CD4-positive, alpha-beta T cell treated with Interleukin-4 for 4 hours (primary cell): ENCODE results near the gene ADIPOR1.
"Not testable (repeated sequence)": the region's sequence is repeated elsewhere in the genome, so short reads cannot be mapped to it uniquely, and the experiment has no call there.

Experiments
- DNase-seq: peaks from one replicate; pipeline ENCODE4 v3.0.0-alpha.2; 2020

The ADIPOR1 gene

DNA sequence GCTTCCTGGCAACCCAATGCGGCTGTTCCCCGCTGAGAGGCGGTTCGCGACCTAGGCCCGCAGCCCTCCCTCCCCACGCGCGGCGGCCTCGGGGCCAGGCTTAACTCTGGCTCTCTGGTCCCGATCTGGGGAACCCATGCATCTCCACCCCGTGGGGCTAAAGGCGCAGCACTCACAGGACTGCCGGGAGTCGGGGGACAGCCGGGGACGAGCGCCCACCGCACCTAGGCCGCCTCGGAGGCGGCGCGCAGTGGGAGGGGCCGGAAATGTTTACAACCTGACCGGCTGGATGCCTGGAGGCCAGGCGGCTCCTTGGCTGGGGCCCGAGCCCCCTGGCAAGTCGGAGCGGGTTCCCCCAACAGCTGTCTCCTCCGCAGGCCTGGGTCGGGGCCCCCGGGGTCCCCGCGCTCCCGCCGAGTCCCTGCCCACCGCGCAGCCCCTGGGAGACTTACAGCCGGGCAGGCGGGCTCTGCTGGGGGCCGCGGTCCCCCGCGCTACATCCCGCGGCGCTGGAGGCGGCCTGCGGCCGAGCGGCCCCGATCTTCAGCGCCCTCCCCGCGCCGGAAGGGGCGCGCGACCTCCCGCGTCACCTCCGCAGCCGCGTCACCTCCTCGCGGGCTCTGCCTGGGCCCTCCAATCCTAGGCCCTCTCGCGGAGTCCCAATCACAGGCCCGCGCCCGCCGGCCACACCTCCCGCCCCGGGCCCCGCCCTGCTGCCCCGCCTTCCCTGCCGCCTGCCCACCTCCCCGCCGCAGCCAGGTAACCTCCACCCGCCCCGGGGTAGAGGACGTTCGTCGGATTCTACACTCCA lies at the start of gene ADIPOR1:
ADIPOR1 (minus strand) TSS at position 580 of the 811 bp plus-strand sequence. CDS start 7,242 bp downstream, outside the sequence.
- DNase-seq = peak; percentile 90

DNA sequence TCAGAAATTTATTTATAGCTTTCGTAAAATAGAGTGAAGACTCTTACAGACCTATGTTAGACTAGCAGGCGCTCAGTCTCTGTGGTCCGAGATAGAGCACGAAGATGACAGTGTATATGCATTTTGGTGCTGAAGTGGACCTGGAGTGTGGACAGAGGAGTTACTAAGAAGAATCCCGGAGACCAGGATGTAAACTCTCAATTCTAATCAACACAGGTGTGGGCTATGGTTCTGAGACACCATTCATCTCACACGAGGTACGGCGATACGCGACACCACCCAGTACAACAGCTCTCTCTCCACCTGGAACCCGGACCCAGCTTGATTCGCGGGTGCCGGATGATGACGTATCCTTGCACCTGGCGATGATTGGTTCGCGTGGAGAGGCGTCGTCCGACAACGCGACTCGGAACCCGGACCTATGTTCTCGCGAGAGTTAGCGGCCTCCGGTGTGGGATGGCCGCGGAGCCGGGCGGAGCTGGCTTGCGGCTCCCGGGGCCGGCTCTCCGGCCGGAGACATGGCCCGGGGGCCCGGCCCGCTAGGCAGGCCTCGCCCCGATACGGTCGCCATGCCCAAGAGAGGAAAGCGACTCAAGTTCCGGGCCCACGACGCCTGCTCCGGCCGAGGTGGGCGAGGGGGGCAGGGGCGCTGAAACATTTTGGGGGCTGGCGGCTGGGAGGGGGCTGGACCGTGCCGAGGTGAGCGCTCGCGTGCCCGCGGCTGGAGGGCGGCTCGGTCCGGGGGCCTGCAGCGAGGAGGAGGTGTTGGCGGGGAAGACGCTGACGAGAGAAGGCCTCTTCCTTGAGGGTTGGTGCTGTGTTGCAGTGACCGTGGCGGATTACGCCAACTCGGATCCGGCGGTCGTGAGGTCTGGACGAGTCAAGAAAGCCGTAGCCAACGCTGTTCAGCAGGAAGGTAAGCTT lies 49.1 kb upstream of the ADIPOR1 start, which contains the start of gene TMEM183A:
TMEM183A (plus strand) TSS at position 427 of the 924 bp plus-strand sequence; CDS start at position 519, 92 bp downstream.
- DNase-seq = peak; percentile 96

DNA sequence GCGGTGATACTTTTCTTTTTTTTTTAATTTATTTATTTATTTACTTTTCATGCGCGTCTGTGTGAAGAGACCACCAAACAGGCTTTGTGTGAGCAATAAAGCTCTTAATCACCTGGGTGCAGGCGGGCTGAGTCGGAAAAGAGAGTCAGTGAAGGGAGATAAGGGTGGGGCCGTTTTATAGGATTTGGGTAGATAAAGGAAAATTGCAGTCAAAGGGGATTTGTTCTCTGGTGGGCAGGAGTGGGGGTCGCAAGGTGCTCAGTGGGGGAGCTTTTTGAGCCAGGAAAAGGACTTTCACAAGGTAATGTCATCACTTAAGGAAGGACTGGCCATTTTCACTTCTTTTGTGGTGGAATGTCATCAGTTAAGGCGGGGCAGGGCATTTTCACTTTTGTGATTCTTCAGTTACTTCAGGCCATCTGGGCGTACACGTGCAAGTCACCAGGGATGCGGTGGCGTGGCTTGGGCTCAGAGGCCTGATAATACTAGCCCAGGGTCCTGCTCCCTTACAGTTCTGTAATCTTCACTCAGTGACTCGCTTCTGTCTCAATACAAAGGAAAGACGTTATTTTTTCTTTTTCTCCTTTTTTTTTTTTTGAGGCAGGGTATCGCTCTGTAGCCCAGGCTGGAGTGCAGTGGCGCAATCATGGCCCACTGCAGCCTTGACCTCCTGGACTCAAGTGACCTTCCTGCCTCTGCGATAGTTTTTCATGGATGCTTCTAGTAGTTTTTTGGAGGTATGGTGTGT lies 47.5 kb upstream of the ADIPOR1 start:
- DNase-seq = not testable (repeated sequence)

GRCh38 chr1:203002951-203003350 lies 44.8 kb upstream of the ADIPOR1 start:
- DNase-seq = no peak

GRCh38 chr1:203001986-203002385 lies 43.9 kb upstream of the ADIPOR1 start:
- no peak for DNase-seq

- no peak for DNase-seq
Observed at GRCh38 chr1:203000217-203000944, 42.3 kb upstream of the ADIPOR1 start.

DNA sequence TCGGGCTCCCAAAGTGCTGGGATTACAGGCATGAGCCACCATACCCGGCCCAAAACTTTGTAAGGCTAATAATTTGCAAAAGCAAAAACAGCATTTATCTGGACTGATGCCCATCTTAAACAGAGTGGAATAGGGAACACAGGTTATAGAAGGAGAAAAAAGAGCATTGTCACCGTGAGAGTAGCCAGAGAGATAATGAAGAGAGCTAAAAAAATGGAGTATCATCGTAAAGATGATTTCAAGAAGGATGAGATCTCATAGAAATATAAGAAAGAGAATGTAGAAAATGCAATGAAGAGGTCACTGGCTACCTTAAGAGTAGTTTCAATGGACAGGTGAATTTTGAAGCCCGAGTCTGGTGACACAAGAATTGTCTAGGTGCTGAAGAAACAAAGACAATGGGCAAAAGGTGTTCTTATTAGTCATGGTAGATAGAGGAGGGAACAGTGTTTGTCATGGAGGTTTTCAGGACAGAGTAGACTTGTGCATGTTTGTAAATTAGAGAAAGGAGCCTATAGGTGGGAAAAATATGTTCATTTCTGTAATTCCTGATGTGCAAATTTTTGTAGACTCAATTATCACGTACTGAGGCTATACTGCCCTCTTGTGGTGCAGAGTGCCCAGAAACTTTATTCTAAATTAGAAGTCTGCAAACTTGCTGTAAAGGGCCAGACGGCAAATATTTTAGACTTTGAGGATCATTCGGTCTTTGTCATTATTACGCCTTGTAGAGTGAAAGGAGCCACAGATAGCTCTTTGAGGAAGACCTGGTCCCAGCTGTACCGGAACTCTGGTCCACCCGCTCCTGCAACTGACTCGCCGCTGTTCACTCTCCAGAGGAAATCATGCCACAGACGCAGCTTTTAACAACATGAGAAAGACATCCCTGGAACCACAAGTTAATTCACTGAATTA lies 41.0 kb upstream of the ADIPOR1 start:
- DNase-seq = peak; percentile 68

DNA sequence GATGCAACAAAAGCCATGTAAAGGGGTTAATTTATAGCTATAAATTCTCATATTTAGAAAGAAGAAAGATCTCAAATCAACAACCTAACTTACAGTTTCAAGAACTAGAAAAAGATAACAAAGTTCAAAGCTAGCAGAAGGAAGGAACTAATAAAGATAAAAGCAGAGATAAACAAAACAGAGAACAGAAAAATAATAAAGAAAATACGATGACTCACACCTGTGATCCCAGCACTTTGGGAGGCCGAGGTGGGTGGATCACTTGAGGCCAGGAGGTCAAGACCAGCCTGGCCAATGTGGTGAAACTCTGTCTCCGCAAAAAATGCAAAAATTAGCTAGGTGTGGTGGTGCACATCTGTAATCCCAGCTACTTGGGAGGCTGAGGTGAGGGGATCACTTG lies 36.6 kb upstream of the ADIPOR1 start:
- DNase-seq = no peak

DNA sequence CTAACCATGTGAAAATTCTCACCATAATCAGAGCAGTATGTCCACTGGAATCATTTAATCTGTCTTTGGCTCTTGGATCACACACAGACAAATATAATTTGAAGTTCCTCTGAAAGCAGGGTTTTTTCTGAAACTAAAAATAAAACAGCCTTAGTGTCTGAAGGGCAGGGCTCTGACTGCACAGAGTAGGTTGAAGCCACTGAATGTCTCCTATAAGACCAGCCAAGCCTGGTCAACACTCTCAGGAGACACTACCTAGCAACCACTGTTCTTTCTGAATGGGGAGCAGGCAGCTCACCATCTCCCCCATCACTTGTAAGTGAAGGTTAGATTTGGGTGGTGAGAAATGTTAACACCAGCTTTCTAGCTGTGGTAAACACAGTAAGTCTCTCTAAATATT lies 33.0 kb upstream of the ADIPOR1 start:
- no peak for DNase-seq

DNA sequence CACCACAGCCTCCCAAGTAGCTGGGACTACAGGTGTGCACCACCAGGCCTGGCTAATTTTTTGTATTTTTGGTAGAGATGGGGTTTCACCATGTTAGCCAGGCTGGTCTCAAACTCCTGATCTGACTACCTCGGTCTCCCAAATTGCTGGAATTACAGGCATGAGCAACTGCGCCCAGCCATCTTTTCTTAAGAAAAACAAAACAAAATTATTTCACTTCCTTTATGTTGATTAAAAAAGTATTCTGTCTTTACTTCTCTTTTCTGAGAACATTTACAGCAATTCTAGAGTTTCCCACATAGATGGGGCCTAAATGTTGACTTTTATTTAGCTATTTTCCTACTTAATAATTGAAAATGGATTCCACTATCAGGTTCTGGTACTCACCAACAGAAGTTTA lies 31.8 kb upstream of the ADIPOR1 start:
- DNase-seq = no peak

- DNase-seq = no peak
Observed at GRCh38 chr1:202987922-202988583, 29.9 kb upstream of the ADIPOR1 start.

- no peak for DNase-seq
Observed at GRCh38 chr1:202987255-202987654, 29.1 kb upstream of the ADIPOR1 start.

- DNase-seq = not testable (repeated sequence)
Observed at GRCh38 chr1:202986120-202986519, 28.0 kb upstream of the ADIPOR1 start.

DNA sequence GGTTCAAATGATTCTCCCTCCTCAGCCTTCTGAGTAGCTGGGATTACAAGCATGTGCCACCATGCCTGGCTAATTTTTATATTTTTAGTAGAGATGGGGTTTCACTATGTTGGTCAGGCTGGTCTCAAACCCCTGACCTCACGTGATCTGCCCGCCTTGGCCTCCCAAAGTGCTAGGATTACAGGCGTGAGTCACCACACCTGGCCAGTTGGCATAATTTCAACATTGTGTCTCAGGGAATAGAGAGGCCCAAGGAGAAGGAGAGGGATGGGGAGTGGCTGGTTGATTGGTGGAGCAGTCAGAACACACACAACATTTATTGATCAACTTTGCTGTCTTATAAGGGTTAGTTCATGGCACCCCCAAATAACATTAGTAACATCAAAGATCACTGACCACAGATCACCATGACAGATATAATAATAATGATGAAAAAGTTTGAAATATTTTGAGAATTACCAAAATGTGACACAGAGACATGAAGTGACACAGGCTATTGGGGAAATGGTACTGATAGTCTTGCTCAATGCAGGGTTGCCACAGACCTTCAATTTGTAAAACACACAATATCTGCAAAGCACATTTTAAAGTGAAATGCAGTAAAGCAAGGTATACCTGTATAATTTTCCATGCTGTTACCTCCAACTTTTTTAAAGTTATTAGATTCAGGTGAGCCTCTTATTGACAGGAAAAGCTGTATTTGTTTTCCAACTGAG lies 24.8 kb upstream of the ADIPOR1 start:
- no peak for DNase-seq

DNA sequence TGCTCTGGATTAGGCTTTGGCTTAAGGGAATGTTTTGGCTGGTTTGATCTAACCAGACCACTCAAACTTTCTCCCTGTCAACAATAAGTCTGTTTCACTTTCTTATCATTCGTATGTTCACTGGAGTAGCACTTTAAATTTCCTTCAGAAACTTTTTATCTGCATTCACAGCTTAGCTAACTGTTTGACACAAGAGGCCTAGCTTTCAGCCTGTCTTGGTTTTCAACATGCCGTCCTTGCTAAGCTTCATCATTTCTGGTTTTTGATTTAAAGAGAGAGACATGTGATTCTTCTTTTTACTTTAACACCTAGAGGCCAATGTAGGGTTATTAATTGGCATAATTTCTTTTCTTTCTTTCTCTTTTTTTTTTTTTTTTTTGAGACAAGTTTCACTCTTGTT lies 23.8 kb upstream of the ADIPOR1 start:
- DNase-seq = no peak

DNA sequence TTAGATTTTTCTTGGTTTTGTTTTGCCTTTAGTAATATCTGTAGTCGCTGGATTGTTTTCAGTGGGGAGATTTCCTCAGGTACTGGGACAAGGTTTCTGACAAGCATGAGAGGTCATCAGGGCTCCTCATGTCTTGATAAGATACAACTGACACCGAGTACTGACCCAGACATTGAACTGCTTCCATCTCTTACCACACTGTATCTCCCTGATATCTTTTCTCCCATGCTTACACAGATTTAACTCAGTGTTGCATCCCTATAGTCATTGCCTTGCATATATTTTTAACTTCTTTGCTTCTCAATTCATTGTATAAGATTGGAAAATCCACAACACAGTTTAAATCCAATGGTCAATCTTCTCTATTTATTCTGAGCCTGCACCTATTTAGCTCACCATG lies 21.3 kb upstream of the ADIPOR1 start:
- DNase-seq = no peak

GRCh38 chr1:202976633-202977032 lies 18.5 kb upstream of the ADIPOR1 start:
- no peak for DNase-seq

DNA sequence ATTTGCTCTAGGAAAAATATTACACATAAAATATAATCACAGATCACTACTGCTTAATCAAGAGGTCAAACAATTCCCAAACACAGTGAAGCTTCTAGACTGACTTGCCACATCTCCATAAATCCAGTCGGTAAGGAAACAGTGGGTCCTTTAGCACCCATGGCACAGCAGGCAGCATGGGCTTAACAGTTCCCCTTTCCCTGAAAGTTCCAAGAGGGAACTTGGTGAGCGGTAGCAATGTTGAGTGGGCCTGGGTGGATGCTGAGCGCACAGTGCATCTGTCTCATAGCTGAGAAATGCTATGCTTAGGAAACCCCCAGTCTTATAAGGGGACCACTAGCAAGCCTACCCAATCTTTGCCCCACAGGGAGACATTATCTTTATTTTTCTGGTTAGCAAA lies 16.7 kb upstream of the ADIPOR1 start:
- no peak for DNase-seq

GRCh38 chr1:202972046-202972445 lies 13.9 kb upstream of the ADIPOR1 start:
- no peak for DNase-seq

DNA sequence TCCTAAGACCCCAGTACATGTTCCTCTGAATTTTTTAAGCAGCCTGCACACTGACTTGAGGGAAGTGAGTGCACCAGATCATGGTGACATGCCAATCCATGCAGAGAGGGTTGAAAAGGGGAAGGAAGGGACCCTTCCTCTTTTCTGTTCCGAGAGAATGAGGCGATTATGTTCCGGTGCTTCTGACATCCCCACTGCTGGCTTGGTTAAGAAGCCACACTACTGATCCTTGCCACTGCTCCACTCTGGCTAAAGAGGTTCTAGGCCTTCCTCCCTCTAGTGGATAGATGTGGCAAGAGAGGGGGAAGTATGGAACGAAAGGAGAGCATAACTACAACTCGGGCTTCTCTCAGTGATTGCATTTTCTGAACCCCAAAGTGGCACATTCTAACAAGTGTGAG lies 10.8 kb upstream of the ADIPOR1 start:
- DNase-seq = peak; percentile 42
